Kidney epithelial cell (primary cell): ENCODE data around the gene FA2H. TPM values are rescaled to one million over a fixed set of nuclear protein-coding genes. Genes with fewer than 3 reads are reported as not detected.

ENCODE experiments used
- DNase-seq: peaks from one replicate; pipeline ENCODE4 v3.0.0-alpha.2; 2010; ENCODE audit warnings: low read depth
- H3K27me3 ChIP-seq: 2 replicates; pipeline ENCODE4 v1.6.0; 2011; ENCODE audit warnings: low read length; ENCODE audit not compliant: control insufficient read depth, insufficient read depth
- H3K36me3 ChIP-seq: 2 replicates; pipeline ENCODE4 v1.5.1; 2011; ENCODE audit warnings: low read length; ENCODE audit not compliant: control insufficient read depth, insufficient read depth
- H3K4me3 ChIP-seq: 2 replicates; pipeline ENCODE4 v1.5.1; 2011; ENCODE audit warnings: low read depth, mild to moderate bottlenecking, control low read depth, low read length
- CTCF ChIP-seq: IDR thresholded peaks from 2 replicates; pipeline ENCODE4 v1.5.1; 2011; ENCODE audit warnings: mild to moderate bottlenecking, moderate library complexity, low read length, control low read depth, inconsistent platforms; ENCODE audit not compliant: insufficient read depth, poor library complexity, severe bottlenecking
- total RNA-seq: library from RNA; depleted of rRNA; stranded (reverse); fragments of >200 nt; gene quantifications from 2 replicates; pipeline ENCODE4 v1.2.3, GENCODE V29; 2015

FA2H gene
- total RNA-seq, 1 donor from 2014 or later = 12.4 TPM

GRCh38 chr16:74744566-74744965 is 30.1 kb downstream of the FA2H start:
- no peak for DNase-seq
- no peak for TF ChIP-seq CTCF
- Histone ChIP-seq H3K36me3 (no peaks in the 10 kb centered on the region), H3K27me3 (no peaks in the 10 kb centered on the region), H3K4me3 (no peak overlapping the region)

DNA sequence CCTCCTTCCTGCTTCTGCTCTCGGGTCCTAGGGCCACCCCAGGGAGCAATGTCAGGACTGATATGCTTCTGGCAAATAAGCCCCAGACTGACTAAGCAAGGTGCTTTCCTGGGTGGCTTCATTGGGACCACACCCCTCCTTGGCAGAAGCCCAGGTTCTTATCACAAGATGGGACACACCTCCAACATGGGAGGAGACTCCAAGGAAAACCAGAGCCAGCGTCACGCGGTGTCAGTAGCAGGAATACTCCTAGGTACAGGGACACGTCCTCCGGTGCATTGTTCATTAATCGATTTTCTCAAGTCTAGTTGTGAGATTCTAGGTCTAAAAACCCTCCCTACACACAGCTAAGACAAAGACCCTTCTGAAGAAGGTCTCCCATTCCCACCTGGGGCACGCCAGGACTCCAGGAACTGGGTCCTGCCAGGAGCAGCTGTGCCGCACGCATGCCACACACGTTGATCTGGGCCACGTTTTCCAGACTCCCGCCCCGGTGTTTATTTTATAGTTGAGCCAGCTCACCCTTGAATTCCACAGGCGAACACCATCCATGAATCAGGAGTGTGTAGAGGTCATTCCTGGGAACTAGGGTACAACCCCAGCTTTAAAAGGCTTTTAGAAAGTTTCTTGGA is 30.8 kb downstream of the FA2H start:
- Histone ChIP-seq H3K4me3 (peak overlapping the region; percentile 20), H3K36me3 (no peaks in the 10 kb centered on the region), H3K27me3 (no peaks in the 10 kb centered on the region)
- TF ChIP-seq CTCF = no peak
- DNase-seq = peak; percentile 86

- no peak for TF ChIP-seq CTCF
These were observed 31.5 kb downstream of the FA2H start for GRCh38 chr16:74743045-74743667.

DNA sequence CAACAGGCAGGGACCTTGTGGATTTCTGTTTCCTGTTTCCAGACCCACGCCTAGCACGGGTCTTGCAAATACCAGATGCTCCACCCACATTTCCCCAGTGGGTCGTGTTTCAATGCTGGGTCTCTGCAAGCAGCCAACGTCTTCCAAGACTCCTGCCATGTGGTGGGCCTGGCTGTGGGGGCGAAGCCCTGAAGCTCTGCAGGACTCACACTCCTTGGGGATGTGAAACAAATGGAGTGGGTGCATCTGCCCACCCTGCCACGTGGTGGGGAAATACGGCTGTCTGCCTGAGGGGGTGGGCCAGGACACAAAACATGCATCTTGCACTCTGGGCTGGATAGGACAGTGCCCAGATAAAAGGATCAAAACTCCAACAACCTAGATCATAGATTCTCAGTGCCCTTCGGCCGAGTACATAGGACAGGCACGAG is 32.6 kb downstream of the FA2H start:
- TF ChIP-seq CTCF = no peak
- Histone ChIP-seq H3K4me3 (no peak overlapping the region), H3K36me3 (no peaks in the 10 kb centered on the region), H3K27me3 (no peaks in the 10 kb centered on the region)
- no peak for DNase-seq

More at GRCh38 chr16:74743045-74743667, 31.5 kb downstream of the FA2H start:
- DNase-seq = no peak
- no peaks in the 10 kb centered on the region for H3K27me3 ChIP-seq
- no peaks in the 10 kb centered on the region for H3K36me3 ChIP-seq
- H3K4me3 ChIP-seq = no peak overlapping the region

- Histone ChIP-seq H3K27me3 (no peaks in the 10 kb centered on the region), H3K4me3 (no peak overlapping the region), H3K36me3 (no peaks in the 10 kb centered on the region)
- no peak for TF ChIP-seq CTCF
- no peak for DNase-seq
These were observed 33.8 kb downstream of the FA2H start for GRCh38 chr16:74740795-74741304.
